KG1 (cell line): Measurements from ENCODE around the gene TNRC6C.

Experiments used
- DNase-seq: peaks from one replicate; lab custom pipeline; 2025; lab: John Stamatoyannopoulos, UW

Gene TNRC6C

GRCh38 chr17:77957857-77958715 lies at the start of gene TNRC6C:
Gene TNRC6C (plus strand): TSS chr17:77958703. CDS start chr17:78004207, 45,504 bp downstream.
- peak; percentile 97 for DNase-seq

GRCh38 chr17:77909236-77909635 lies 49.3 kb upstream of the TNRC6C start:
- DNase-seq, result no peak

DNA sequence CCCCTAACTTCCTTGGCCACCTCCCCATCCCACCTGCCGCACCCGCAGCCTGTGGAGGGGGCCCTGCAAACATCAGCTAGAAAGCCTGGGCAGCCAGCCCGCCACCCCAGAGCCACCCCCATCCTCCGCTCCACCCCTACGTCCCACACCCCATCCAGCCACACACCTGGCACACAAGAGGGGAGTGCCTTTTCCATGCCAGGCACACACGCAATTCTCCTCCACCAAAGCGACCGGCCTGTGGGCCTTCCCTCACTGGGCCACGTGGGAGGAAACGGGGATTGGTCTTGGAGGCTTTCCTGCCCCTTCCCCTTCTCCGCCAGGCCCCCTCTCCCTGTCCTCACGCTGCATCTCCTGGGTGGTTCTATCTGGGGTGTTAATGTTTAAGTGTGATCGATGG lies 48.7 kb upstream of the TNRC6C start:
- DNase-seq, result no peak

DNA sequence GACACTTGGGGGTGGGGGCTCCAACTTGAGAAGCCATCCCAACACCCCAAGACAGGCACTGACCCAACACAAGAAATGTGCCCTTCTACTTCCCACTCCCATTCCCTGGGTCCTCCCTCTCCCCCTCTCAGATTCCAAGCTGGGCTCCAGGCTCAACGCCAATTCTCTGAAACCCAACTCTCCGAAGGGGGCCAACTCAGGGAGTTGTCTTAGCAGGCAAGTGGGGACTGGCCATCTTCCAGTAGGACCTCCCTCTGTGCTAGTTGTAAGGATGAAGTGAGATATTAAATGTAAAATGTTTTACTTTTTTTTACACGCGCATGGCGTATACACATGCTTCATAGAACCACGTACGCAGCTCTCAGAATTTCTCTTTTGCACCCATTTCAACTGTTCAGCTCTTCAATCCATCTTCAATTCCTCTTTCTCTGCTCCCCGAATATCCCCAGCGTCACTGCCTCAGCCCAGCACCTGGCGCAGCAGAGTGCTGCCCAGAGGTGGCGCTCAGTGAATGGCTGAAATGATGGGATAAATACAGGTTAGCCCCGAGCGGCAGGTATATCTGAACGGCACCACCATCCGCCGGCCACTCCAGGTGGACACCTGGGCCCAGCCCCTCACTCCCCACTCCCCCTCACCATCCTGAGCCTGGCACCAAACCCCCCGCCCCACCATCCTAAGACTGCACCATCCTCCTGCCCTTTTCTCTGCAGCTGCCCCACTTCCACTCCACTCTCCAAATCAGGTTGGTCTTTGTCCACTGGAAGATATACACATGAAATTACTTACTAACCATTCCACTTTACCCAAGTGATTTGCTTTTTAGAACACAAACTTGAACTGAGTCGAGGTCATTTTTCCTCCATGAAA lies 43.9 kb upstream of the TNRC6C start:
- no peak for DNase-seq

GRCh38 chr17:77915594-77916021 lies 42.9 kb upstream of the TNRC6C start:
- DNase-seq, result no peak

- DNase-seq, result no peak
Observed at GRCh38 chr17:77916264-77916663, 42.2 kb upstream of the TNRC6C start.

- DNase-seq, result peak; percentile 50
Observed at GRCh38 chr17:77916703-77917481, 41.6 kb upstream of the TNRC6C start.

DNA sequence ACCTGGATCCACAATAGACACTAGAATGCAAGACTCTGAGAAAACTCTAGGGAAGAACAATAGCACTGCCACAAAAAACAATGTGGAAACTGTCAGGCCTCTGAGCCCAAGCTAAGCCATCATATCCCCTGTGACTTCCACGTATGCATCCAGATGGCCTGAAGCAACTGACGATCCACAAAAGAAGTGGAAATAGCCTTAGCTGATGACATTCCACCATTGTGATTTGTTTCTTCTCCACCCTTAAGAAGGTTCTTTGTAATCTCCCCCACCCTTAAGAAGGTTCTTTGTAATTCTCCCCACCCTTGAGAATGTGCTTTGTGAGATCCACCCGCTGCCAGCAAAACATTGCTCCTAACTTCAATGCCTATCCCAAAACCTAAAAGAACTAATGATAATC lies 39.2 kb upstream of the TNRC6C start:
- DNase-seq, result no peak

DNA sequence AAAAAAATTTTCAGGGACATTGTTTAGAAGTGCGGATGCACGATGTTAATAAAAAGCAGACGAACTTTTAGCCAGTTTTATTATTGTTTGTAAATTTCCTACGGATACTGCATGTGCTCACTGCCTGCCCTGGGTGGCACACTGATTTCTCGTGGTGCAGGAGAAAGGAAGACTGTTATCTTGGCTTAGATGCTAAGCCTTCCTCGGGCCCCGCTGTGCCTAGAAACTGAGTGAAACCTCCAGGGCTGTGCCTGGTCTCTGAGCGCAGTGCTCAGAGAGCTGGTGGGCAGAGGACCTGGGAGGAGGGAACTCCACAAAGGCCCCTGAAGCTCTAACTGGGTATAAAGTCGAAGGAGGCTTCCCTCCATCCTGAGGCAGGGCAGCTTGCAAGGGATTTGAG lies 35.4 kb upstream of the TNRC6C start:
- DNase-seq, result no peak

DNA sequence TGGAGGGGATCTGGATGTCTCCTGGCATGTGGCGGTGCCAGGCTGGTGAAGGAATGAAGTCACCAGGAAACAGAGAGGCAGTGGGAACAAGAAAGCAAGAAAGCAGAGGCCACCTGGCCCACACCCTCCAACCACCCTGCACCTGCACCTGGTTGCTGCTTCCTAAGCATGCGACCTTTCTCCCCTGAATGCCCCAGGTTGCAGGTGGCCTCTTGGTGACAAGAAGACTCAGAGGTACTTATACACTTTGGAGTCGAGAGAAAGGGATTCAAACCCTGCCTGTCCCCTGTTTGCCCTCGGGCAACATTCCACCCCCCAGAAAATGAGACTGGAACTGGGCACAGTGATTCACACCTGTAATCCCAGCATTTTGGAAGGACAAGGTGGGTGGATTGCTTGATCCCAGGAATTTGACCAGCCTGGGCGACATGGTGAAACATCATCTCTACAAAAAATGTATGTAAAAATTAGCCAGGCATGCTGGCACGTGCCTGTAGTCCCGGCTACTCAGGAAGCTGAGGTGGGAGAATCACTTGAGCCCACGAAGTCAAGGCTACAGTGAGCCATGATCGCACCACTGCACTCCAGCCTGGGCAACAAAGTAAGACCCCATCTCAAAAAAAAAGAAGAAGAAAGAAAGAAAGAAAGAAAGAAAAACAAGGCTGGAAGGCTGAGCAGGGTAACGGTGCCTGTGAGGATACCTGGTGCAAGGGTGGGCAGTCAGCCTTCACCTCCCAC lies 34.6 kb upstream of the TNRC6C start:
- no peak for DNase-seq

GRCh38 chr17:77924757-77925336 lies 33.7 kb upstream of the TNRC6C start:
- no peak for DNase-seq

DNA sequence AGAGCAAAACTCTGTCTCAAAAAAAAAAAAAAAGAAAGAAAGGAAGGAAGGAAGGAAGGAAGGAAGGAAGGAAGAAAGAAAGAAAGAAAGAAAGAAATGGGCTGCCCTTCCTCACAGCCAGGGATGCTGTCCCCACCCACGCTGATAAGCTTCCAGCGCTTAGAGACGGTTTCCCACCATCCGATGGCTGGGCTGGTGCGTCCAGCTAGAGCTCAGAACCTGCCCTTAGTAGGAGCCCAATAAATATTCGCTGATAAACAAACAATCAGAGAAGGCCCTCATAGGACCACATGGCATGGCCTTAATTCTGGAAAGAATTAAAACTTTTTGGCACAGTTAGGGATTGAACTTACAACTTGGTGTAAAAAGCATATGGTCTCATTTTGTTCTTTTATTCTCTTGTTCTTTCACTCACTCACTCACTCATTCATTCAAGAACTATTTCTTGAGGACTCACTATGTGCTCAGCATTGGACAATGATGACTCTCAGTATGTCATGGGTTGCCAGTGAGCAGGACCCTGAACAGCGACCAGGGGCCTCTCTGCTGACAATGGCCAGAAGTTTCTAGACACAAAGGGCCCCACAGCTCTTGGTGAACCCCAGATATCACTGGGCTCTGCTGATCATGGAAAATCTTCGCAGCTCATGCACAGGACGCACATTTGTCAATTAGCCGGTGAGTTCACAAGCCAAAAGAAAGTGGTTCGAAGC lies 32.5 kb upstream of the TNRC6C start:
- DNase-seq, result no peak

DNA sequence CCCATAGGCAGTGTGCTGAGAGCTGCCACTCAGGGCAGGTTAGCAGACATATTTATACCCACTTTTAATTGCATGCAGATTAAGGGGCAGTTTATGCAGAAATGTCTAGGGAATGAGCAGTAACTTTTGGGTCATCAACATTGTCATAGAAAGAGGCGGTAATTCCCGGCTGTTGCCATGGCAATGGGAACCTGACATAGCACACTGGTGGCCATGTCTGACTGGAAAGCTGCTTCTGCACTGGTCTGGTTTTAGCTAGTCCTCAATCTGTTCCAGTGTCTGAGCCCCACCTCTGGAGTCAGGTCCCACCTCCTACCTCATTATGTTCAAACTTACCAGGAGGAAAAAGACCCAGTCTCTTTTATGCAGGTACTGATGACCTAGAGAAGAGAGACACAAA lies 31.5 kb upstream of the TNRC6C start:
- DNase-seq, result no peak

- DNase-seq, result no peak
Observed at GRCh38 chr17:77927777-77928518, 30.6 kb upstream of the TNRC6C start.

DNA sequence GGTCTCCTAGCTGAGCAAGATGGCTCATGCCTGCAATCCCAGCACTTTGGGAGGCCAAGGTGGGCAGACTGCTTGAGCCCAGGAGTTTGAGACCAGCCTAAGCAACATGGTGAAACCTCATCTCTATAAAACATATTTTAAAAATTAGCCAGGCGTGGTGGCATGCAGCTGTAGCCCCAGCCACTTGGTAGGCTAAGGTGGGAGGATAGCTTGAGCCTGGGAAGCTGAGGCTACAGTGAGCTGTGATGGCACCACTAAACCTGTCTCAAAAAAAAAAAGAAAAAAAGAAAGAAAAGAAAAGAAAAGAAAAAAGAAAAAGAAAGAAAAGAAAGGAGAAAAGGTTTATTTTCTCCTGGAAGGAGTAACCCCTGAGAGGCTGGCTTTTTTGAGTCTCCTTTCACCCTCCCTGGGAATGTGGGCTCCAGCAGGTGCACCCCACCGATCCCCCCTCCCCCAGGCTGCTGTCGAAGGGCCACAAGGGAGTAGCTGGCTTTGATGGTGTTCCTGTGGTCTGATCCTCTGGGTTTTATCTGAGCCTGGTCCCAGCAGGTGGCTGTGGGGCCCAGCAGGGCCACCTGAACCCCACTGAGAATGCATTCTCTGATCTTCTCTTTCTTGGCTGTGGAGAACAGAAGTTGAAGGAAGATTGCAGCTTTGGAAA lies 29.9 kb upstream of the TNRC6C start:
- no peak for DNase-seq

- DNase-seq, result no peak
Observed at GRCh38 chr17:77929180-77929564, 29.3 kb upstream of the TNRC6C start.

GRCh38 chr17:77929871-77930436 lies 28.5 kb upstream of the TNRC6C start:
- no peak for DNase-seq

- no peak for DNase-seq
Observed at GRCh38 chr17:77930780-77931768, 27.4 kb upstream of the TNRC6C start.
